Peyer's patch (tissue), 4 donors: ENCODE results near the gene SYNC. TPM values are rescaled to one million over a fixed set of nuclear protein-coding genes. Genes with fewer than 3 reads are reported as not detected.

Experiments
- DNase-seq, 3 donors: peaks; one replicate each; pipeline ENCODE4 v3.0.0-alpha.2; 2017 to 2019
- H3K27ac ChIP-seq, 4 donors: fragments of 200-600 bp; sonication (generic); one replicate each; pipeline ENCODE4 v1.5.1; 2016 to 2019
- H3K27me3 ChIP-seq, 2 donors: fragments of 200-600 bp; sonication (generic); one replicate each; pipeline ENCODE4 v1.5.1; 2019
- H3K36me3 ChIP-seq, 3 donors: fragments of 200-600 bp; sonication (generic); one replicate each; pipeline ENCODE4 v1.5.1; 2016 to 2019
- H3K4me1 ChIP-seq, 4 donors: fragments of 200-600 bp; sonication (generic); one replicate each; pipeline ENCODE4 v1.5.1; 2016 to 2019
- H3K4me3 ChIP-seq, 4 donors: fragments of 200-600 bp; sonication (generic); 1 replicate in 3 of 4; 2 replicates in 1 of 4; pipeline ENCODE4 v1.5.1; 2016 to 2019; ENCODE audit warnings: mild to moderate bottlenecking in 1 of 4
- H3K9me3 ChIP-seq, 4 donors: fragments of 200-600 bp; sonication (generic); one replicate each; pipeline ENCODE4 v1.5.1; 2016 to 2019; ENCODE audit warnings: mild to moderate bottlenecking in 1 of 4
- CTCF ChIP-seq, 6 experiments: fragments of 450-650 bp in 4 of 6; fragments of 200-600 bp in 2 of 6; sonication (generic) in 1 of 6; IDR thresholded peaks; one replicate each; pipeline ENCODE4 v1.5.1; 2017 to 2019; ENCODE audit warnings: antibody characterized with exemption in 6 of 6, mild to moderate bottlenecking in 3 of 6, moderate library complexity in 1 of 6
- POLR2A ChIP-seq, 2 donors: fragments of 450-650 bp; IDR thresholded peaks; one replicate each; pipeline ENCODE4 v1.5.1; 2017; ENCODE audit warnings: antibody characterized with exemption in 2 of 2, mild to moderate bottlenecking in 2 of 2, moderate library complexity in 2 of 2
- total RNA-seq, 4 donors: library from RNA; depleted of rRNA; stranded (reverse); fragments of >200 nt; gene quantifications; one replicate each; pipeline ENCODE4 v1.1.0, GENCODE V29; 2016

SYNC gene
- total RNA-seq, 4 donors from 2014 or later: 8.3 to 19.8 (median 9.2) TPM

- no peaks in the 10 kb centered on the region for H3K36me3 ChIP-seq
- H3K4me3 ChIP-seq: no peak overlapping the region
- H3K4me1 ChIP-seq: peaks cover 0 to 12% (median 0%) of the 10 kb centered on the region in 4 donors
- no peak overlapping the region for H3K27ac ChIP-seq
- H3K27me3 ChIP-seq: no peaks in the 10 kb centered on the region
- H3K9me3 ChIP-seq: no peaks in the 10 kb centered on the region
- TF ChIP-seq POLR2A (IDR thresholded peaks at IDR 0.05): no peak
- TF ChIP-seq CTCF (IDR thresholded peaks at IDR 0.05): no peak
- DNase-seq: no peak
These were observed 26.9 kb upstream of the SYNC start for GRCh38 chr1:32729254-32730046.

GRCh38 chr1:32728413-32729077 lies 26.0 kb upstream of the SYNC start:
- H3K27ac ChIP-seq: no peak overlapping the region
- peaks cover 0 to 12% (median 0%) of the 10 kb centered on the region in 4 donors for H3K4me1 ChIP-seq
- no peaks in the 10 kb centered on the region for H3K36me3 ChIP-seq
- no peak overlapping the region for H3K4me3 ChIP-seq
- TF ChIP-seq POLR2A (IDR thresholded peaks at IDR 0.05) (no peak), CTCF (IDR thresholded peaks at IDR 0.05) (no peak)
- DNase-seq: no peak
- no peaks in the 10 kb centered on the region for H3K9me3 ChIP-seq
- no peaks in the 10 kb centered on the region for H3K27me3 ChIP-seq

- Histone ChIP-seq H3K36me3 (no peaks in the 10 kb centered on the region), H3K4me1 (peaks cover 0 to 12% (median 0%) of the 10 kb centered on the region in 4 donors), H3K27ac (no peak overlapping the region), H3K9me3 (no peaks in the 10 kb centered on the region), H3K4me3 (no peak overlapping the region), H3K27me3 (no peaks in the 10 kb centered on the region)
- no peak for DNase-seq
- TF ChIP-seq POLR2A (IDR thresholded peaks at IDR 0.05) (no peak), CTCF (IDR thresholded peaks at IDR 0.05) (no peak)
These were observed 25.3 kb upstream of the SYNC start for GRCh38 chr1:32727876-32728275.

GRCh38 chr1:32725615-32725982 lies 23.0 kb upstream of the SYNC start:
- Histone ChIP-seq H3K36me3 (no peaks in the 10 kb centered on the region), H3K9me3 (no peaks in the 10 kb centered on the region), H3K4me3 (no peak overlapping the region), H3K4me1 (peaks cover 0 to 12% (median 0%) of the 10 kb centered on the region in 4 donors), H3K27me3 (no peaks in the 10 kb centered on the region), H3K27ac (no peak overlapping the region)
- no peak for DNase-seq
- TF ChIP-seq POLR2A (IDR thresholded peaks at IDR 0.05): no peak
- TF ChIP-seq CTCF (IDR thresholded peaks at IDR 0.05): no peak

GRCh38 chr1:32724678-32725614 lies 22.4 kb upstream of the SYNC start:
- no peaks in the 10 kb centered on the region for H3K36me3 ChIP-seq
- H3K9me3 ChIP-seq: no peaks in the 10 kb centered on the region
- peak overlapping the region in 1 of 4 donors; percentile 5 for H3K4me3 ChIP-seq
- TF ChIP-seq POLR2A (IDR thresholded peaks at IDR 0.05) (no peak), CTCF (IDR thresholded peaks at IDR 0.05) (no peak)
- no peak overlapping the region for H3K27ac ChIP-seq
- peaks cover 0 to 12% (median 0%) of the 10 kb centered on the region in 4 donors for H3K4me1 ChIP-seq
- DNase-seq: peak in 2 of 3 donors; percentile 64 to 75
- H3K27me3 ChIP-seq: no peaks in the 10 kb centered on the region
